Mesendoderm (in vitro differentiated cells): ENCODE results near the gene ZNF672.
A peak's percentile ranks its signal among the peaks of the same experiment; 100 is the strongest.

ENCODE experiments used
- DNase-seq: peaks from one replicate; pipeline ENCODE4 v3.0.0; 2013
- H2AK5ac ChIP-seq: 2 replicates; pipeline ENCODE4 v1.6.1; 2013; ENCODE audit warnings: low read length, inconsistent platforms
- H2BK120ac ChIP-seq: 2 replicates; pipeline ENCODE4 v1.6.1; 2013; ENCODE audit warnings: low read depth, mild to moderate bottlenecking, low read length, moderate library complexity, mixed read lengths
- H2BK15ac ChIP-seq: replicated peaks from 2 replicates; pipeline ENCODE4 v1.6.1; 2013; ENCODE audit warnings: low read depth, mild to moderate bottlenecking, moderate library complexity
- H2BK5ac ChIP-seq: 2 replicates; pipeline ENCODE4 v1.6.1; 2013; ENCODE audit warnings: low read length, inconsistent platforms
- H3K18ac ChIP-seq: 2 replicates; pipeline ENCODE4 v1.6.1; 2013; ENCODE audit warnings: mild to moderate bottlenecking, low read length, mixed read lengths
- H3K23ac ChIP-seq: one replicate; pipeline ENCODE4 v1.6.1; 2013; ENCODE audit warnings: low read length
- H3K27ac ChIP-seq: 2 replicates; pipeline ENCODE4 v1.5.1; 2013; ENCODE audit warnings: low read depth, mild to moderate bottlenecking, inconsistent platforms, low read length, moderate library complexity
- H3K27me3 ChIP-seq: 2 replicates; pipeline ENCODE4 v1.6.1; 2013; ENCODE audit warnings: low read length, control low read depth, mild to moderate bottlenecking, inconsistent platforms; ENCODE audit not compliant: insufficient read depth, poor library complexity
- H3K36me3 ChIP-seq: 2 replicates; pipeline ENCODE4 v1.6.1; 2013; ENCODE audit warnings: low read length, inconsistent platforms; ENCODE audit not compliant: control insufficient read depth, insufficient read depth
- H3K4ac ChIP-seq: one replicate; pipeline ENCODE4 v1.6.1; 2013; ENCODE audit warnings: low read depth, mild to moderate bottlenecking, low read length, moderate library complexity
- H3K4me1 ChIP-seq: 2 replicates; pipeline ENCODE4 v1.6.1; 2013; ENCODE audit warnings: low read depth, low read length, inconsistent platforms; ENCODE audit not compliant: control insufficient read depth
- H3K4me2 ChIP-seq: 2 replicates; pipeline ENCODE4 v1.6.1; 2013; ENCODE audit warnings: low read length
- H3K4me3 ChIP-seq: 2 replicates; pipeline ENCODE4 v1.5.1; 2013; ENCODE audit warnings: mild to moderate bottlenecking, low read length
- H3K56ac ChIP-seq: one replicate; pipeline ENCODE4 v1.6.1; 2013; ENCODE audit warnings: low read length
- H3K79me1 ChIP-seq: 2 replicates; pipeline ENCODE4 v1.6.1; 2013; ENCODE audit warnings: low read length, inconsistent platforms
- H3K79me2 ChIP-seq: 2 replicates; pipeline ENCODE4 v1.6.1; 2013; ENCODE audit warnings: mild to moderate bottlenecking, low read length; ENCODE audit not compliant: control insufficient read depth, insufficient read depth
- H3K9ac ChIP-seq: 2 replicates; pipeline ENCODE4 v1.6.1; 2013; ENCODE audit warnings: low read length, inconsistent platforms
- H4K5ac ChIP-seq: one replicate; pipeline ENCODE4 v1.6.1; 2013; ENCODE audit warnings: low read length
- H4K8ac ChIP-seq: one replicate; pipeline ENCODE4 v1.6.1; 2013; ENCODE audit warnings: low read depth, mild to moderate bottlenecking, control low read depth, low read length, moderate library complexity
- WGBS: extraction: QIAGEN DNeasy Blood & Tissue Kit; methylation state at CpG from one replicate; pipeline ENCODE4 v1.1.7; 2013; ENCODE audit warnings: low lambda C conversion rate, missing lambda C conversion rate; ENCODE audit not compliant: insufficient coverage; ENCODE audit errors: extremely low coverage; 5-methylcytosine and 5-hydroxymethylcytosine counted together

The ZNF672 gene

DNA sequence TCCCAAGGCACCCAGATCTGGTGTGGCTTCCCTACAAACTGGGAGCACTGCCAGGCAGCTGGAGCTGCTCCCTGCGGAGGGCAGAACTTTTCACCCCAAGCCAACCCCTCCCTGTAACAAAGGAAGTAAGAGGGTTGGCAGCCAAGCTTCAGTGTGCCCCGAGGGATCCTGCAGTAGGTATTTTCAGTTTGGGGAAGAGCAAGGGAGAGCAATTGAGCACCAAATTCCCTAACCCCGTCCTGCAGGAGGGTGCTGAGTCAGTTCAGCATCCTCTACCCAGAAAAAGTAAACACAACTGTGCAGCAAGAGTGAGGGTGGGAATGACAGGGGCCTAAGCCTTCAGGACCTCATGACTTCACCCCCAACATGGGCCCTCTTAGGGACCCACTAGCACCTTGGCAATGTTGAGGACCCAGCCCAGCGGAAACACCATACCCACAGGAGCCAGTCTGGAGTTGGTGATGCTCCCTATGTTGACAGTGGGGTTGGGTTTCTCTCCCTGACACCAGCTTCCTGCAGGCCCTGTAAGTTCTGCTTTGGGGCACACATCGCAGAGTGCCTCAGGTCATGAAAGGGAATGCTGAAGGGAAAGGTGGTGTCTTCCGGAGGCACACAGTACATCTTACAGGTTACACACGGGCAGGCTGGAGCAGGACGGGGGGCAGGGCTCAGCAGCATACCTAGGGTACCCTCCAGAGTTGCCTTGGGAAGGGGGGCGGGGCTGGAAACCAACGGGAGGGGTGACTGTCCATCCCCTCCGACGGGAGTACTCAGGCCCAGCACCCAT is 27.1 kb upstream of the ZNF672 start:
- Histone ChIP-seq H3K4ac (no peak overlapping the region), H2AK5ac (no peak overlapping the region), H2BK15ac (no peak overlapping the region), H2BK120ac (no peak overlapping the region), H3K9ac (no peak overlapping the region), H4K5ac (no peak overlapping the region), H3K27ac (no peak overlapping the region), H3K36me3 (peaks cover 11% of the 10 kb centered on the region), H3K4me3 (no peak overlapping the region), H3K27me3 (no peaks in the 10 kb centered on the region), H3K79me2 (no peaks in the 10 kb centered on the region), H3K4me2 (no peak overlapping the region), H3K4me1 (no peaks in the 10 kb centered on the region), H2BK5ac (no peak overlapping the region), H3K23ac (no peak overlapping the region), H3K18ac (no peak overlapping the region), H3K79me1 (no peaks in the 10 kb centered on the region), H4K8ac (no peak overlapping the region), H3K56ac (no peak overlapping the region)
- no peak for DNase-seq
- no CpG with 5 or more reads among the region's 12 CpGs for WGBS

DNA sequence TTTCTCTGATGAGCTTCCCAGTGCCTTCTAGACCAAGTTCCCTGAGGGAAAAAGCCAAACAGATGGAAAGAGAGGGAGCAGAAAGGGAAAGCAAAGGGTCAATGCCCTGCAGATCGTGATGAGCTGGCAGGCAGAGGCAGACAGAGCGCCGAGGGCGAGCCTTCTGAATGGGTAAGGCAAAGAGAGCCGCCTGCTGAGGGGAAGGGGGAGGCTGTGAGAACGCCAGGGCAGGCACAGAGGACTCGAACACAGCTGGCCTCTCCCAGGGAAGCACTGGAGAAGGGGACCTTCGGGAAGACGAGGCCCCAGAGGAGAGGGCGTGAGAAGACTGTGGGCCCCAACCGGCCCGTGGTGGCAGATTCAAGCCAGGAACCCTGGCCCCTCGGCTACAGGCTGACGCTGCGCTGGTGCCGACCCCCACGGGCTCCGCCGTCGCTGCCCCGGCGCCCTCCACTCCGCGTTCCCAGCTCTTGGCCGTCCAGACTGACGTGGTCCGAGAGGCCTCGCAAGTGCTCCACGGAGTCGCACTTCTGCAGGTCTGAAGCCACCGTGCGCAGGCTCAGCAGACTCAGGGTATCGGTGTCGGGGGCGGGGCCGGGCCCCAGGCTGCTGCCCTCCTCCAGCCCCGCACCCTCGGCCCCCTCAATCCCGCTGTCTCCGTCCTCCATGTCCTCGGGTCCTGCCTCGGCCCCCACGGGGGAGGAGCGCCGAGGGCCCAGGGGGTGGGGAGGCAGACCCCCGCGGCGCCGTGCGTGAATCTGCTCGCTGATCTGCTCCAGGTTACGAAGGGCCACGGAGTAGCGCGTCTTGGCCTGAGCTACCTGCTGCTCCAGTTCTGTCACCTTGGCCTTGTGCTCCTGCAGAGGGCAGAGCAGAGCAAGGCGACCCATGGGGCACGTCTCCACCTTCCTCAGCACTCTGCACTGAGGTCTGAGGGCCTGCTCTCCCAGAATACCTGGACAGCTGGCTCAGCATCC is 26.2 kb upstream of the ZNF672 start:
- no CpG with 5 or more reads among the region's 57 CpGs for WGBS
- no peak overlapping the region for H3K9ac ChIP-seq
- no peak overlapping the region for H2BK5ac ChIP-seq
- no peaks in the 10 kb centered on the region for H3K79me1 ChIP-seq
- no peak overlapping the region for H3K23ac ChIP-seq
- no peak overlapping the region for H3K4me3 ChIP-seq
- no peak overlapping the region for H3K4ac ChIP-seq
- peaks cover 11% of the 10 kb centered on the region for H3K36me3 ChIP-seq
- no peaks in the 10 kb centered on the region for H3K79me2 ChIP-seq
- no peaks in the 10 kb centered on the region for H3K27me3 ChIP-seq
- H4K5ac ChIP-seq = no peak overlapping the region
- H3K27ac ChIP-seq = no peak overlapping the region
- no peak overlapping the region for H2BK120ac ChIP-seq
- H4K8ac ChIP-seq = no peak overlapping the region
- DNase-seq = peak; percentile 50
- no peak overlapping the region for H3K4me2 ChIP-seq
- H2AK5ac ChIP-seq = no peak overlapping the region
- H3K4me1 ChIP-seq = no peaks in the 10 kb centered on the region
- no peak overlapping the region for H3K18ac ChIP-seq
- H3K56ac ChIP-seq = no peak overlapping the region
- H2BK15ac ChIP-seq = no peak overlapping the region

GRCh38 chr1:248812736-248813425 is 25.1 kb upstream of the ZNF672 start:
- Histone ChIP-seq H4K8ac (no peak overlapping the region), H3K27ac (no peak overlapping the region), H3K4me3 (no peak overlapping the region), H3K18ac (no peak overlapping the region), H3K23ac (no peak overlapping the region), H3K79me2 (no peaks in the 10 kb centered on the region), H3K27me3 (no peaks in the 10 kb centered on the region), H3K79me1 (no peaks in the 10 kb centered on the region), H3K4ac (no peak overlapping the region), H2AK5ac (no peak overlapping the region), H3K4me1 (no peaks in the 10 kb centered on the region), H2BK5ac (no peak overlapping the region), H3K56ac (no peak overlapping the region), H2BK15ac (no peak overlapping the region), H4K5ac (no peak overlapping the region), H3K9ac (no peak overlapping the region), H3K4me2 (no peak overlapping the region), H3K36me3 (peaks cover 11% of the 10 kb centered on the region), H2BK120ac (no peak overlapping the region)
- WGBS = no CpG with 5 or more reads among the region's 23 CpGs
- no peak for DNase-seq

DNA sequence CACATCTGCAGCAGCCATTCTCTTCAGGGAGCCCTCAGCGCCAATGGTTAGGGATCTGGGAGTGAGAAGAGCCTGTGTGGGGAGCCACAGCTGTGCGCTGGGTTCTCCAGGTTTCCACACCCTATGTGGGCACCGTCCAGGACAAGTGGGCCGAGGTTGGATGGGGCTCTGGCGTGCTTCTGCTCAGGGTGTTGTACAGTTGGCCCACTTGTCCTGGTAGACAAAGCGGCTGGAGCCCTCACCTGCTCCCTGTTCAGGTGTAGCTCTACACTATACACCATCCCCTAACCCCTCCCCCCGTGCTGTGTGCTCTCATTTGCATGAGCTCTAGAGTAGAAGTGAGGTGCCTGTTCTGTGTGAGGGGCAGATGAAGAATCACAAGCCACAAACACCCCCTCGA is 24.5 kb upstream of the ZNF672 start:
- no peak overlapping the region for H3K4me3 ChIP-seq
- H2BK5ac ChIP-seq = no peak overlapping the region
- H3K18ac ChIP-seq = no peak overlapping the region
- no peak overlapping the region for H3K27ac ChIP-seq
- peaks cover 3% of the 10 kb centered on the region for H3K79me1 ChIP-seq
- peaks cover 11% of the 10 kb centered on the region for H3K36me3 ChIP-seq
- H2AK5ac ChIP-seq = no peak overlapping the region
- no peaks in the 10 kb centered on the region for H3K4me1 ChIP-seq
- no peak overlapping the region for H2BK120ac ChIP-seq
- H3K56ac ChIP-seq = no peak overlapping the region
- H4K8ac ChIP-seq = no peak overlapping the region
- H3K79me2 ChIP-seq = no peaks in the 10 kb centered on the region
- no peaks in the 10 kb centered on the region for H3K27me3 ChIP-seq
- H3K9ac ChIP-seq = no peak overlapping the region
- no peak overlapping the region for H4K5ac ChIP-seq
- DNase-seq = no peak
- H3K4me2 ChIP-seq = no peak overlapping the region
- H2BK15ac ChIP-seq = no peak overlapping the region
- H3K4ac ChIP-seq = no peak overlapping the region
- no peak overlapping the region for H3K23ac ChIP-seq
- WGBS = no CpG with 5 or more reads among the region's 8 CpGs

- no peak overlapping the region for H3K56ac ChIP-seq
- H3K79me2 ChIP-seq = peaks cover 4% of the 10 kb centered on the region
- H2BK15ac ChIP-seq = no peak overlapping the region
- H3K23ac ChIP-seq = no peak overlapping the region
- no peaks in the 10 kb centered on the region for H3K27me3 ChIP-seq
- no peak overlapping the region for H3K18ac ChIP-seq
- H2BK120ac ChIP-seq = no peak overlapping the region
- peaks cover 7% of the 10 kb centered on the region for H3K79me1 ChIP-seq
- H3K27ac ChIP-seq = no peak overlapping the region
- no peak overlapping the region for H3K4me2 ChIP-seq
- no peak overlapping the region for H4K8ac ChIP-seq
- H3K4ac ChIP-seq = no peak overlapping the region
- DNase-seq = no peak
- no peaks in the 10 kb centered on the region for H3K4me1 ChIP-seq
- H2AK5ac ChIP-seq = no peak overlapping the region
- H2BK5ac ChIP-seq = no peak overlapping the region
- no peak overlapping the region for H3K4me3 ChIP-seq
- peaks cover 11% of the 10 kb centered on the region for H3K36me3 ChIP-seq
- no peak overlapping the region for H3K9ac ChIP-seq
- WGBS = no CpG with 5 or more reads among the region's 16 CpGs
- no peak overlapping the region for H4K5ac ChIP-seq
These were observed 23.7 kb upstream of the ZNF672 start for GRCh38 chr1:248814351-248814750.
